Activated CD8-positive, alpha-beta memory T cell treated with anti-CD3 and anti-CD28 coated beads, Interleukin-2, amount 50 U/mL, for 48 hours (primary cell): ENCODE data around the gene FCRLB.
"Not testable (repeated sequence)": the region's sequence is repeated elsewhere in the genome, so short reads cannot be mapped to it uniquely, and the experiment has no call there.

Experiments used
- DNase-seq: peaks from one replicate; pipeline ENCODE4 v3.0.0-alpha.2; 2020

FCRLB gene, protein sequence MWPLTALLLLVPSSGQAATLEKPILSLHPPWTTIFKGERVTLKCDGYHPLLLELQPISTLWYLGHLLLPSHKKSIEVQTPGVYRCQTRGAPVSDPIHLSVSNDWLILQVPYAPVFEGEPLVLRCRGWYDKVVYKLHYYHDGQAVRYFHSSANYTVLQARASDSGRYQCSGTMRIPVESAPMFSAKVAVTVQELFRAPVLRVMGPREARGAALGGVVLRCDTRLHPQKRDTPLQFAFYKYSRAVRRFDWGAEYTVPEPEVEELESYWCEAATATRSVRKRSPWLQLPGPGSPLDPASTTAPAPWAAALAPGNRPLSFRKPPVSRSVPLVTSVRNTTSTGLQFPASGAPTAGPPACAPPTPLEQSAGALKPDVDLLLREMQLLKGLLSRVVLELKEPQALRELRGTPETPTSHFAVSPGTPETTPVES

DNA sequence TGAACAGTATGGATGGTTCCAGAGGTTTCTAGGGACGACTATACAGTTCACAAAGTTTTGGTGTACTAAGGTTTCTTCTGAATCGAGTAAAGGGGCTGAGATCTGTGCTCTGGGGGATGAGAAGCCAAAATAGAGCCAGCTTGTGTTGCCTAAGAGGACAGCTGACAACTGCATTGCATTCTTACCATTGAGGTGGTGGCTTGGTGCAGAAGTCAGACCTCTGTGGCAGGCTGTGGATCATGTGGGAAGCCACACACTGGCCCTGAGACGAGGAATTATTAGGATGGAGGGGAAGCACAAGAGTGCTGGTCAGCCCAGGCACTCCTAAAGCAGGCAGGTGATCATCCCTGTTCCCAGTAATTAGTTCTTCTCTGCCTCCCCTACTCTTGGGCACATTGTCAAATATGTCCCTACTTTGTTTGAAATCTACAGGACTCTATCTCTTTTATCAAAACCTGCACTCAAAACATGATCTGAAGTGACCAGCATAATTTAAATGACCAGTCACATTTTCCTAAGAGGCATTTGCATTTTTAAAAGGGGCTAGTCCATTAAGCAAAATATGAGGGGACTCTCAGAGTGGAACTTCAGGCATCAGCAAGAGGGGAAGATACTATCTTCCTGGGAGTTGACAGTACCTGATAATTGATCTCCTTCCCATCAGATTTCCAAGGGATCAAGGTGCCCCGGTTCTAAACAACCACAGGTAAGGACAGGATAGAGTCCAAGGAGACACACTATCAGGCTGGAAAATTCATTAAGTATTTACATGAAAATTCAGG, at the start of gene FCRLB:
TSS of gene FCRLB (plus strand) at position 589 of the 782 bp plus-strand sequence. CDS start 1,129 bp downstream, outside the sequence.
- DNase-seq: no peak

DNA sequence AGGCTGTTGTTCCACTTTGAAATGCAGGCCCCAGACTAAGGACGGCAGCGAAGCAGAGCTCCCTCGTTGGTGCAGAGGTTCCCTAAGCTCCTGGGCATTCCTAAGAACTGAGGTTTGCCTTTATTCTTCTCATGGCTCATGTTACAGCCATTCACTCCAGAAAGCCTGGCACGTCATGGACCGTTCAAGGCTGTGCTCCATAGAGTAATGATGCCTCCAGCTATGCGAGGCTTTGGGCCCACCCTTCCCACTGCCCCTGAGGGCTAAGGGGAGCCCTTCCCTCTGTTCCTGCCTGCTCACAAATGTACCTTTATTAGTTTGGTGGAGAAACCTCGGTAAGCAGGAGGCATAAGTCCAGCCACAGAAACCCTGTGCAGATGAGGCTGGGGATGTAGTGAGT, 47.9 kb upstream of the FCRLB start:
- DNase-seq: not testable (repeated sequence)

GRCh38 chr1:161674447-161674846, 46.9 kb upstream of the FCRLB start:
- not testable (repeated sequence) for DNase-seq

DNA sequence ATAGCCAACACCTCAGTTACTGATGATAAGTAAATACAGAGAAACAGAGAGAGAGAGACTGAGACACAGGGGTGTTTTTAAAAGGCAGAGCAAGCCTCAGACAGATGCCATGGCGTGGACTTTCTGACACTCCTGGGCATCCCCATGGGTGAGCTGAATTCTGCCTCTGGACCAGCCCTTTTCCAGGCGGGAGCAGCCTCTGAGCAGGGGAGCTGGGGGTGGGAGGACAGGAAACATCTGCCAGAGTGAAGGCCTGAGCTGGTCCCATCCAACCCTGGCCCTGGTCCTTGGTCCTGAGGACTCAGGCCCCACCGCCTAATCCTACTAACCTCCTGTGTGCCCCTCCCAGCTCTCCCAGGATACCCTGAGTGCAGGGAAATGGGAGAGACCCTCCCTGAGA, 46.4 kb upstream of the FCRLB start:
- not testable (repeated sequence) for DNase-seq

GRCh38 chr1:161676441-161676840, 44.9 kb upstream of the FCRLB start:
- no peak for DNase-seq

DNA sequence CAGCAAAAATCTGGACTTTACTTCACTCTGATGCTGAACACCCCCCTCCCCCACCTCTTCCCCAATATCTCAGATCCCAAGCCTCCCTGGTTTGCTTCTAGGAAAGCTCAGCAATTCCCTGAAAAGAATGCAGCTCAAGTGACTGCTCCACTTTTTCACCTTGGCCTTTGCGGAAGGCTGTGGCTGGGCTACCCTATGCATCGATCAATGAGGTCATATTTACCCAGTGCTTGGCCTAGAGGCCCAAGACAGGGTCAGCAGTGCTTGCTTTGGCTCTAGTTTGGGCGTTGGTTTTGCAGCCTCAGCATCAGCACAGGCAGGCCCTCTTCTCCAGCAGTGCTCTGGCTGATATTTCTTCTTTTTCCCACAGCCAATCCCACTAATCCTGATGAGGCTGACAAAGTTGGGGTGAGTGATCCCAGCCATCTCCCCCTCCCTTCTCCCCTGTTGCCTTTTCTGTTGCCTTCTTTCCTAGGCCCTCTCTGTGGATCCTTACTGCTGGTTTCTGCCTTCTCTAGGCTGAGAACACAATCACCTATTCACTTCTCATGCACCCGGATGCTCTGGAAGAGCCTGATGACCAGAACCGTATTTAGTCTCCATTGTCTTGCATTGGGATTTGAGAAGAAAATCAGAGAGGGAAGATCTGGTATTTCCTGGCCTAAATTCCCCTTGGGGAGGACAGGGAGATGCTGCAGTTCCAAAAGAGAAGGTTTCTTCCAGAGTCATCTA, 44.2 kb upstream of the FCRLB start:
- no peak for DNase-seq

DNA sequence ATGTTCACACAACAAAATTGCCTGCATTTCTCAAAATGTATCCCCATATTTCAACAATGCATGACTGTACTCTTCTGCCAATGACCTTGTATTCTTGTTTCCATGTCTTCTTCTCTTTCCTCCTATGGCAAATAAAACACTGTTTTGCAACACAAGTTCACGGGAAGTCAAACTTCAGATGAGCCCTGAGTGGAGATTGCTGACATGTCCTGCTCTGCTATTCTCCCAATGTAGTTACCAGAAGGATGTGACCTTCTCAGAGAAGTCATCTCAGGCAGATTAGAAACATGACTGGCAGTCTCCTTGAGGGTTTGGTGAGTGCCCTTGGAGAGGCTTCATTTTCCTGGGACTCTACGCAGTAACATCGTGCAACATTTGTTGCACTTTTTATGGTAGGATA, 42.8 kb upstream of the FCRLB start:
- DNase-seq: no peak

GRCh38 chr1:161681879-161682278, 39.5 kb upstream of the FCRLB start:
- no peak for DNase-seq

- no peak for DNase-seq
These were observed 32.4 kb upstream of the FCRLB start for GRCh38 chr1:161688946-161689345.

GRCh38 chr1:161691846-161692245, 29.5 kb upstream of the FCRLB start:
- DNase-seq: no peak

DNA sequence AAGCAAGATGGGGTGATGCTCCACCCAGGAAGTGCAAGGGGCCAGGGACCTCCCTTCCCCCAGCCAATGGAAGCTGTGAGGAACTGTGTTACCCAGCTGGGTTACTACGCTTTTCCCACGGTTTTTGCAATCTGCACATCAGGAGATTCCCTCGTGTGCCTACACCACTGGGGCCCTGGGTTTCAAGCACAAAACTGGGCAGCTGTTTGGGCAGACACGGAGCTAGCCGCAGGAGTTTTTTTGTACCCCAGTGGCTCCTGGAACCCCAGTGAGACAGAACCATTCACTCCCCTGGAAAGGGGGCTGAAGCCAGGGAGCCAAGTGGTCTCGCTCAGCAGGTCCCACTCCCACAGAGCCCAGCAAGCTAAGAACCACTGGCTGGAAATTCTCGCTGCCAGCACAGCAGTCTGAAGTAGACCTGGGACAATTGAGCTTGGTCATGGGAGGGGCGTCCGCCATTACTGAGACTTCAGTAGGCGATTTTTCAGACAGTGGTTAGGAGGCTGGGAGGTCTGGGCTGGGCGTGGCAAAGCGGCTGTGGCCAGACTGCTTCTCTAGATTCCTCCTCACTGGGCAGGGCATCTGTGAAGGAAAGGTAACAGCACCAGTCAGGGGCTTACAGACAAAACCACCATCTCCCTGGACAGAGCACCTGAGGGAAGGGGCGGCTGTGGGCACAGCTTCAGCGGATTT, 28.2 kb upstream of the FCRLB start:
- not testable (repeated sequence) for DNase-seq

- DNase-seq: not testable (repeated sequence)
These were observed 23.0 kb upstream of the FCRLB start for GRCh38 chr1:161698302-161698701.

DNA sequence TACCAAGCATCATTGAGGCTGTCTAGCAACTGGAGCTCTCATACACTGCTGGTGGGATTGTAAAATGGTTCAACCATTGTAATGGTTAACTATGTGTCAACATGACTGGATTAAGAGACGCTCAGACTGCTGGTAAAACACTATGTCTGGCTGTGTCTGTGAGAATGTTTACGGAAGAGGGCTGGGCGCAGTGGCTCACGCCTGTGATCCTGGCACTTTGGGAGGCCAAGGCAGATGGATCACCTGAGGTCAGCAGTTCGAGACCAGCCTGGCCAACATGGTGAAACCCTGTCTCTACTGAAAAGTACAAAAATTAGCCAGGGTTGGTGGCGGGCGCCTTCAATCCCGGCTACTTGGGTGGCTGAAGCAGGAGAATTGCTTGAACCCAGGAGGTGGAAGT, 19.1 kb upstream of the FCRLB start:
- DNase-seq: no peak

- DNase-seq: no peak
These were observed 15.8 kb upstream of the FCRLB start for GRCh38 chr1:161705537-161705936.

DNA sequence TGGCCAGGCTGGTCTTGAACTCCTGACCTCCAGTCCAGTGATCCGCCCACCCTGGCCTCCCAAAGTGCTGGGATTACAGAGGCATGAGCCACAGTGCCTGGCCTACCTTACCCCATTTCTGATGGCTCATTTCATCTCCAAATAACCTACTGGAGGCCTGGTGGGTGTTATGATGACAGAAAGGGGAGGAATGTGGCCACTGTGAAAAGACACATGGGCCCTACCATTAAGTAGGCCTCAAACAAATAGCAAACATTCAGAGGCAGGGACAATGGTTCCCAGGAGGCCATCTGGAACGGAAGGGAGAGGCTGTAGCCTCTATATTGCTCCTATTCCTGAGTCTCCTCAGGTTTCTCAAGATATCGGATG, 15.2 kb upstream of the FCRLB start:
- DNase-seq: no peak

- DNase-seq: no peak
These were observed 14.6 kb upstream of the FCRLB start, which contains the start of gene FCRLA for GRCh38 chr1:161706482-161707347. FCRLA (plus strand) TSS chr1:161707229; CDS start chr1:161707265, 36 bp downstream.

DNA sequence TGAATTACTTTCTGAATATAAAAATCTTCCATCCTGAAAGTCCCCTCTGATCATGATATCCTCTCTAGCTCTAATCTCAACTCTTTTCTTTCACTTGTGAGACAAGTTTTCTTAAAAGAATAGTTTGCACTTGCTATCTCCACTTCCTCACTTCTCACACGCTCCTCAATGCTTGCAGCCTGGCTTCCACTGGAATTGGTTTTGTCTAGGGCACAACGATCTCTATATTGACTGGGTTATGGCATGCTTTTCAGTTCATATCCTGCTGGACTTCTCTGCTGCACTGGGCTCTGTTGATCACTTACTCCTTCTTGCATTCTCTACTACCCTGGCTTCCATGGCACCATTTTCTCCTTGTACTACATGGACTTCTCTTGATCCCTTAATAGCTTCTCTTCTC, 13.8 kb upstream of the FCRLB start:
- no peak for DNase-seq

GRCh38 chr1:161709373-161709772, 12.0 kb upstream of the FCRLB start:
- DNase-seq: no peak

DNA sequence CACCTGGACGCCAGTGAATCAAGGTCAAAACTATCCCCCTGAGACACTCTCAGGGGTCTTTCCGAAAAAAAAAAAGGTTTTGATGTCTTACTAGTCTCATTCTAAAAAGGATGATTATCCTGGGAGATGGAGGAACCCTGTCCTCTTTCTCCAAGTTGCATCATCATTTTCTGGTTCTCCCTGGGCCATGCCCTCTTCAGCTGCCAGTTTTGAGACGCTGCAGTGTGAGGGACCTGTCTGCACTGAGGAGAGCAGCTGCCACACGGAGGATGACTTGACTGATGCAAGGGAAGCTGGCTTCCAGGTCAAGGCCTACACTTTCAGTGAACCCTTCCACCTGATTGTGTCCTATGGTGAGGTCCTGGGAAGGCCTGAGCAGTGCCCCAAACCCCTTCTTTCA, 10.8 kb upstream of the FCRLB start:
- no peak for DNase-seq

DNA sequence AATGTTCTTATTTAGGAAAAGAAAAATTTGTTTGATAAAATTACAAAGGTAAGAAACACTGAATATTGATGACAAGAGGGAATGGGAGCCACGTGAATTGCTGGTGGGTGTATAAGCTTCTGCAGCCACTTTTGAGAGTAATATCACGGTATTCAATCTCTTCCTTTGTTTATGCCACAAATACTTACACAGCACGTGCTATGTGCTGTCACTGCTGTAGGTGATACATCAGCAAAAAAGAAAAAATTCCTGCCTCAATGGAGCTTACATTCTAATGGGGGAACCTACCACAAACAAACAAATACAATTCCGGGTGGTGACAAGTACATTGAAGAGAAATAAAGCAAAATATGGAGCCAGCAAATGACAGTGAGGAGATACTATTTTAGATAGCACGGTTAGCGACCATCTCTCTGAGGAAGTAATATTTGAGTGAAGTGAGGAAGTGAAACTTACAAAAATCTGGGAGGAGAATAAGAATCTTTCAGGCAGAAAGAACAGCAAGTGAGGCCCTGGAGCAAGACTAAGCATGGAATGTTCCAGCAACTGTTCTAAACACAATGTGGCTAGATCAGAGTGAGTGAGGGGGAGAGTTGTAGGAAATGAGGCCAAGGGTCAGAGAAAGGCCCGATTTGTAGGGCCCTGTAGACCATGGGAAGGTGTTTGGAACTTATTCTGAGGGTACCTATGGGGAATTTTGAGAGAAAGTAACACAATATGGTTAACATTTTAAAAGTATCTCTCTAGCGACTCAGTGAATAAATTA, 2.6 kb upstream of the FCRLB start:
- no peak for DNase-seq

DNA sequence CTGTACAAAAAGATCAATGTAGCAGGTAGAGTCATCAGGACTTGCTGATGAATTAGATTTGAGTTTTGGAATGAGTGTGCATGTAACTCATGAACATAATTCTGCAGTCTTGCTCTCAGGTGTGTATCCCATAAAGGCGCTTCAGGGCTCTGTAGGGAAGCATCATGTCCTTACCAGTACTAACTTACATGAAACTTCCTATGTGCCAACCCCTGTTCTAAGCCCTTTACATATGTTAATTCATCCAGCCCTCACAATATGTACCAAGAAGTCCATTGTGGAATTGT, 2.1 kb upstream of the FCRLB start:
- DNase-seq: no peak
